ENCODE data around the gene HTR2A. TPM values are rescaled to one million over a fixed set of nuclear protein-coding genes. Genes with fewer than 3 reads are reported as not detected.

HTR2A gene
- total RNA-seq (10 to 100 TPM in 1 of 2 donors, 1 to 10 TPM in 1; 7.1 to 21.1 TPM), polyA plus RNA-seq (ENCODE audit: insufficient read length in 2 of 2) (10 to 100 TPM; 15.9 to 23.5 TPM)
- long read RNA-seq, donor 1, full-length matches to known transcripts, result 27 of 27 reads
- long read RNA-seq, donor 1, partial matches to known transcripts, result 0 of 27 reads
- long read RNA-seq, donor 1, other reads (novel, unspliced or antisense), result 0 of 27 reads
- long read RNA-seq, donor 2, full-length matches to known transcripts, result 2 of 2 reads
- long read RNA-seq, donor 2, partial matches to known transcripts, result 0 of 2 reads
- long read RNA-seq, donor 2, other reads (novel, unspliced or antisense), result 0 of 2 reads
- long read RNA-seq, donor 3, full-length matches to known transcripts, result 6 of 6 reads
- long read RNA-seq, donor 3, partial matches to known transcripts, result 0 of 6 reads
- long read RNA-seq, donor 3, other reads (novel, unspliced or antisense), result 0 of 6 reads
- long read RNA-seq, donor 4, result 0 reads

DNA sequence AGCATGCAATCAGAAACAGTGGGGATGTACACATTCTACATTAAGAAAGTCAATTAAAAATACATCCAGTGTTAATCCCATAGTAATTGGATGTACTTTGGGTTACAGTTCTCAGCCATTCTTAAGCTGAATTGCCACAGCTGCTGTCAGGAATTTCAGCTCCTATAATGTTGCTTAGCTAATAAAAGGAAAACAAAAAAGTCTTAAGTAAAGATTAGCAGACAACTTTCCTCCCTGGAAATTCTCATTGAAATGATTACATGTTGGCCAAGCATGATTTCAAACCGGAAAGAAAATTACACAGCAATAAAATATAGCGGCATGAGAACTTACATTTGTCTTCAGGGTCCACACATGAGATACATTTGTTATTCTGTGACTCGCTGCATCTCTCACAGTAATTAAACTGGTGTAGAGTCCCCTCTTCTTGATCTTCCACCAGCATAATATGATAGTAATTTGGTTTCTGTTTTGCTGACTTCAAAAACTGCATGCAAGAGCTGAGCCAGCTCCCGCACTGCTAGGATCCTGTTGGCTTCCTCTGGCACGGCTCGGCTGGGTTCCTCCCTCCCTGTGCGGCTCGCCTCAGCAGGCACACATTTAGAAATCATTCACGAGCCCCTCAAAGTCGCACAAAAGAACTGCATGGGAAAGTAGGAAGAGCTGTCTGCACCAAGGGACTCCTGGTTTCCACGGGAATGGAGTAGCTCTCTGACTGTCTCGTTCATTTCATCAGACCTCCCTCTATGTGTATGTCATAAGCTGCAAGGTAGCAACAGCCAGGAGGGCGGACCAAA lies at the start of gene HTR2A:
TSS of gene HTR2A (minus strand) at position 713 of the 797 bp plus-strand sequence. CDS start 1,147 bp downstream, outside the sequence.
- Histone ChIP-seq H3K36me3 (ENCODE audit: control insufficient read depth, insufficient read depth, low read length) (no peaks in the 10 kb centered on the region), H3K4me3 (ENCODE audit: low read depth, low read length) (peak within 1 kb of the TSS; percentile 74), H3K4me1 (ENCODE audit: control insufficient read depth, insufficient read depth, low read length) (peaks cover 22% of the 10 kb centered on the region), H3K27me3 (ENCODE audit: control insufficient read depth, insufficient read depth, low read length) (no peaks in the 10 kb centered on the region), H3K9me3 (ENCODE audit: control insufficient read depth, insufficient read depth, low read length) (no peaks in the 10 kb centered on the region), H3K27ac (ENCODE audit: low read depth, low read length) (peak within 1 kb of the TSS; percentile 82)
- DNase-seq (ENCODE audit: low read depth in 4 of 6, low spot score in 6 of 6), result peak in 5 of 6 donors; percentile 56 to 91 (median 70)
- WGBS (ENCODE audit: insufficient coverage), result 0% methylated on average over 3 of the region's 13 CpGs

DNA sequence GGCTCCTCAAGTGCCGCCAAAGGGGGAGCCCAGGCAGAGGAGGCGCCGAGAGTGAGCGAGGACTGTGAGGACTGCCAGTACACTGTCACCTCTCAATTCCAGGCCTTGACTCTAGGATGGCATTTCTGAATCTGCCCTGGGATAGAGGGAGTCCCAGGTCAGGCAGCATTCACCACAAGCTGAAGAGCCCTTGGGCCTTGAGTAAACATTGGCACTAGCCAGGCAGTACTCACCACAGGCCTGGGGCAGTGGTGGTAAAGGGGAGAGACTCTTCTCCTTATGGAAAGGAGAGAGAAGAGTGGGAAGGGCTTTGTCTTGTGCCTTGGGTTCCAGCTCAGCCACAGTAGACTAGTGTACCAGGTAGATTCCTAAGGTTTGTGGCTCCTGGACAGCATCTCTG lies 39.7 kb upstream of the HTR2A start:
- no peak for DNase-seq (ENCODE audit: low read depth in 4 of 6, low spot score in 6 of 6)
- 100% methylated on average over 1 of the region's 4 CpGs for WGBS (ENCODE audit: insufficient coverage)

GRCh38 chr13:46934749-46935148 lies 37.9 kb upstream of the HTR2A start:
- H3K4me1 ChIP-seq (ENCODE audit: control insufficient read depth, insufficient read depth, low read length), result no peaks in the 10 kb centered on the region
- DNase-seq (ENCODE audit: low read depth in 4 of 6, low spot score in 6 of 6), result no peak
- no peak overlapping the region for H3K4me3 ChIP-seq (ENCODE audit: low read depth, low read length)
- no peak overlapping the region for H3K27ac ChIP-seq (ENCODE audit: low read depth, low read length)
- no peaks in the 10 kb centered on the region for H3K9me3 ChIP-seq (ENCODE audit: control insufficient read depth, insufficient read depth, low read length)
- WGBS (ENCODE audit: insufficient coverage), result 75% methylated on average over 1 of the region's 1 CpG
- no peaks in the 10 kb centered on the region for H3K36me3 ChIP-seq (ENCODE audit: control insufficient read depth, insufficient read depth, low read length)
- H3K27me3 ChIP-seq (ENCODE audit: control insufficient read depth, insufficient read depth, low read length), result no peaks in the 10 kb centered on the region

More for the DNA sequence above, 39.7 kb upstream of the HTR2A start:
- Histone ChIP-seq H3K27me3 (ENCODE audit: control insufficient read depth, insufficient read depth, low read length) (no peaks in the 10 kb centered on the region), H3K9me3 (ENCODE audit: control insufficient read depth, insufficient read depth, low read length) (no peaks in the 10 kb centered on the region), H3K4me1 (ENCODE audit: control insufficient read depth, insufficient read depth, low read length) (no peaks in the 10 kb centered on the region), H3K36me3 (ENCODE audit: control insufficient read depth, insufficient read depth, low read length) (no peaks in the 10 kb centered on the region), H3K27ac (ENCODE audit: low read depth, low read length) (no peak overlapping the region), H3K4me3 (ENCODE audit: low read depth, low read length) (no peak overlapping the region)

DNA sequence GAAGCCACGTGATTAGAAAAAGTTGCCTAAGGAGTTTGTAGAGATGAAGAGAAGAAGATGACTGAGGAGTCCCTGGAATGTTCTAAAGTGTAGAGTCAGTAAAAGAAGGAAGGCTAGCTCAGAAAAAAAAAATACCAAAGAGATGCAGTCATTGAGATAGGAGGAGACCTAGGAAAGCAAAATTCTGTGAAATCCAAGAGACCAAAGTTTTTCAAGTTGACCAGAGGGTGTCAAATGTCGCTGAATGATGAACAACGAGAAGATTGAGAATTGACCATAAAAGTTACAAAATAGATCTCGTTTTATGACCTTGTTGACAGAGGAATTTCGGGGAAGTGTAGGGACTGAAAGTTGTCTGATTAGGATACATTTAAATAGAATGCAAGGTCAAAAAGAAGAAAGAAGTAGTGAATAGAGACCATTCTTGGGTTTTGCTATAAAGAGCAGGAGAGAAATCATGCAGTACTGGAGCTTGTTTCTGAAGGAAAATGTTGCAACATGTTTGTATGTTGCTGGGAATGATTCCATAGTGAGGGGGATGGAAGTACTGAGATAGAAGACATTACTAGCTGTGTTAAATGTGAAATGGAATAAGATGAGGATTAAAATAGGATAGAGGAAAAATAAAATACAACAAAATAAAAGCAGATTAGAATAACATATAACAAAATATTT lies 30.2 kb upstream of the HTR2A start:
- no peak for DNase-seq (ENCODE audit: low read depth in 4 of 6, low spot score in 6 of 6)
- Histone ChIP-seq H3K27me3 (ENCODE audit: control insufficient read depth, insufficient read depth, low read length) (no peaks in the 10 kb centered on the region), H3K27ac (ENCODE audit: low read depth, low read length) (no peak overlapping the region), H3K4me1 (ENCODE audit: control insufficient read depth, insufficient read depth, low read length) (no peaks in the 10 kb centered on the region), H3K9me3 (ENCODE audit: control insufficient read depth, insufficient read depth, low read length) (no peaks in the 10 kb centered on the region), H3K36me3 (ENCODE audit: control insufficient read depth, insufficient read depth, low read length) (no peaks in the 10 kb centered on the region), H3K4me3 (ENCODE audit: low read depth, low read length) (no peak overlapping the region)
- 90% methylated on average over 5 of the region's 5 CpGs for WGBS (ENCODE audit: insufficient coverage)

DNA sequence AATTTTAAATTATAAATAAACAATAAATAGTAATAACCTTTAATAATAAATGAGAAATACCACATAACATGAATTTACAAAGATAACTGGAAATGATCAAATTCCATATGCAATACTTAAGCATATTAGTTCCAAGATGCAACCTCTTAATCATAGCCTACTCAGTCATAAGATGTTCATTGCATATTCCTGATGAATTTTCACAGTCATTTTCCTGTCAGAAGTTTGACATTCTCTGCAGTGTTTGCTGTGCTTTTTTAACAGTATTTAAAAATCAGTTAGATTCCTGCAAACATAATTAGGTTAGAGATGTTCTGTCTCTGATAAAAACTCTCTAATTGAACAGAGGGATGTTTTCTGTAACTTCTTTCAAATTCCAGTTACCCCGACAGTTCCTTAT lies 28.6 kb upstream of the HTR2A start:
- H3K27ac ChIP-seq (ENCODE audit: low read depth, low read length), result no peak overlapping the region
- H3K9me3 ChIP-seq (ENCODE audit: control insufficient read depth, insufficient read depth, low read length), result no peaks in the 10 kb centered on the region
- no peaks in the 10 kb centered on the region for H3K4me1 ChIP-seq (ENCODE audit: control insufficient read depth, insufficient read depth, low read length)
- no peaks in the 10 kb centered on the region for H3K36me3 ChIP-seq (ENCODE audit: control insufficient read depth, insufficient read depth, low read length)
- H3K4me3 ChIP-seq (ENCODE audit: low read depth, low read length), result no peak overlapping the region
- no peak for DNase-seq (ENCODE audit: low read depth in 4 of 6, low spot score in 6 of 6)
- WGBS (ENCODE audit: insufficient coverage), result no CpG with 5 or more reads among the region's 1 CpG
- no peaks in the 10 kb centered on the region for H3K27me3 ChIP-seq (ENCODE audit: control insufficient read depth, insufficient read depth, low read length)

GRCh38 chr13:46914341-46914740 lies 17.5 kb upstream of the HTR2A start:
- 100% methylated on average over 1 of the region's 2 CpGs for WGBS (ENCODE audit: insufficient coverage)
- no peak for DNase-seq (ENCODE audit: low read depth in 4 of 6, low spot score in 6 of 6)
- no peaks in the 10 kb centered on the region for H3K4me1 ChIP-seq (ENCODE audit: control insufficient read depth, insufficient read depth, low read length)
- H3K27me3 ChIP-seq (ENCODE audit: control insufficient read depth, insufficient read depth, low read length), result no peaks in the 10 kb centered on the region
- no peaks in the 10 kb centered on the region for H3K9me3 ChIP-seq (ENCODE audit: control insufficient read depth, insufficient read depth, low read length)
- H3K4me3 ChIP-seq (ENCODE audit: low read depth, low read length), result no peak overlapping the region
- no peak overlapping the region for H3K27ac ChIP-seq (ENCODE audit: low read depth, low read length)
- no peaks in the 10 kb centered on the region for H3K36me3 ChIP-seq (ENCODE audit: control insufficient read depth, insufficient read depth, low read length)

DNA sequence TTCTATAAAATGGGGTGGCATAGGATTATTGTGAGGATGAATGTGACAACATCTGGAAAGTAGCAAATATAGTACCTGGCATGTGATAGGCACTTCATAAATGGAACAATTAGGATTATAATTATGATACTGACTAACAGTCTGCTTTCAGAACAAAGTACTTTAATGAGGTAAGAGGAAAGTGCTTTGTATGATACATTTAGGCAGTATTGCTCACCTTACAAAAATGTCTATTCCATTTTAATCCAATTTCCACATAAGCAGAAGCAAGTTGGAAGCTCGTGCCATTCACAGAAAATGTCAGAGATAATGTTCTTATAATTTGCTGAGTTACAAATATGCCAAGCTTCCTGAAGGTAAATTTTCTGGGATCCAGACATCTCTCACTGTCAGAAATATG lies 16.9 kb upstream of the HTR2A start:
- WGBS (ENCODE audit: insufficient coverage), result no CpG with 5 or more reads among the region's 1 CpG
- Histone ChIP-seq H3K4me3 (ENCODE audit: low read depth, low read length) (no peak overlapping the region), H3K27me3 (ENCODE audit: control insufficient read depth, insufficient read depth, low read length) (no peaks in the 10 kb centered on the region), H3K27ac (ENCODE audit: low read depth, low read length) (no peak overlapping the region), H3K9me3 (ENCODE audit: control insufficient read depth, insufficient read depth, low read length) (no peaks in the 10 kb centered on the region), H3K36me3 (ENCODE audit: control insufficient read depth, insufficient read depth, low read length) (no peaks in the 10 kb centered on the region), H3K4me1 (ENCODE audit: control insufficient read depth, insufficient read depth, low read length) (no peaks in the 10 kb centered on the region)
- no peak for DNase-seq (ENCODE audit: low read depth in 4 of 6, low spot score in 6 of 6)

DNA sequence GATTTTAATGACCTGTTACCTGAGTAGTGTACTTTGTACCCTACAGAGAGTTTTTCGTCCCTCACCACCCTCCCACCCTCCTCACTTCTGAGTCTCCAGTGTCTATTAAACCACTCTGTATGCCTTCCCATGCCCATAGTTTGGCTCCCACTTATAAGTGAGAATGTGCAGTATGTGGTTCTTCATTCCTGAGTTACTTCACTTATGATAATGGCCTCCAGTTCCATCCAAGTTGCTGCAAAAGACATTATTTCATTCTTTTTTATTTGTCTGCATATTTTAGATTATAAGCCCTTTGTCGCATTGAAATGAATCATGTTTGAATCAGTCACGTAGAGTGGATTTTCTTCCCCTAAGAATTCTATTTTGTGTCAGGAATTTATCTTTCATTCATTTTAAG lies 12.2 kb upstream of the HTR2A start:
- Histone ChIP-seq H3K4me1 (ENCODE audit: control insufficient read depth, insufficient read depth, low read length) (no peaks in the 10 kb centered on the region), H3K36me3 (ENCODE audit: control insufficient read depth, insufficient read depth, low read length) (no peaks in the 10 kb centered on the region), H3K4me3 (ENCODE audit: low read depth, low read length) (no peak overlapping the region), H3K27me3 (ENCODE audit: control insufficient read depth, insufficient read depth, low read length) (no peaks in the 10 kb centered on the region), H3K27ac (ENCODE audit: low read depth, low read length) (no peak overlapping the region), H3K9me3 (ENCODE audit: control insufficient read depth, insufficient read depth, low read length) (no peaks in the 10 kb centered on the region)
- WGBS (ENCODE audit: insufficient coverage), result no CpG with 5 or more reads among the region's 3 CpGs
- DNase-seq (ENCODE audit: low read depth in 4 of 6, low spot score in 6 of 6), result no peak

- DNase-seq (ENCODE audit: low read depth in 4 of 6, low spot score in 6 of 6), result no peak
- no peaks in the 10 kb centered on the region for H3K27me3 ChIP-seq (ENCODE audit: control insufficient read depth, insufficient read depth, low read length)
- no peak overlapping the region for H3K27ac ChIP-seq (ENCODE audit: low read depth, low read length)
- no peak overlapping the region for H3K4me3 ChIP-seq (ENCODE audit: low read depth, low read length)
- no peaks in the 10 kb centered on the region for H3K4me1 ChIP-seq (ENCODE audit: control insufficient read depth, insufficient read depth, low read length)
- no peaks in the 10 kb centered on the region for H3K36me3 ChIP-seq (ENCODE audit: control insufficient read depth, insufficient read depth, low read length)
- no peaks in the 10 kb centered on the region for H3K9me3 ChIP-seq (ENCODE audit: control insufficient read depth, insufficient read depth, low read length)
- no CpG with 5 or more reads among the region's 2 CpGs for WGBS (ENCODE audit: insufficient coverage)
Observed at GRCh38 chr13:46908501-46908900, 11.6 kb upstream of the HTR2A start.
